Endothelial cell (in vitro differentiated cells): ENCODE measurements around the gene DCTN2. TPM values are rescaled to one million over a fixed set of nuclear protein-coding genes. Genes with fewer than 3 reads are reported as not detected.
"Not testable (repeated sequence)": the region's sequence is repeated elsewhere in the genome, so short reads cannot be mapped to it uniquely, and the experiment has no call there.

Experiments used
- DNase-seq: peaks from one replicate; pipeline ENCODE4 v3.0.0; 2021; ENCODE audit warnings: low spot score
- H3K27ac Mint-ChIP-seq: one replicate; pipeline ENCODE4 v1.8.0; 2021; ENCODE audit warnings: mixed read lengths, inconsistent platforms; ENCODE audit not compliant: unreplicated experiment
- H3K27me3 Mint-ChIP-seq: one replicate; pipeline ENCODE4 v1.8.0; 2021; ENCODE audit warnings: mild to moderate bottlenecking, moderate library complexity, mixed read lengths, inconsistent platforms; ENCODE audit not compliant: unreplicated experiment
- H3K36me3 Mint-ChIP-seq: one replicate; pipeline ENCODE4 v1.8.0; 2021; ENCODE audit warnings: mild to moderate bottlenecking, low read depth, mixed read lengths, inconsistent platforms; ENCODE audit not compliant: unreplicated experiment
- H3K4me1 Mint-ChIP-seq: one replicate; pipeline ENCODE4 v1.8.0; 2021; ENCODE audit warnings: mild to moderate bottlenecking, mixed read lengths, inconsistent platforms; ENCODE audit not compliant: unreplicated experiment
- H3K4me3 Mint-ChIP-seq: one replicate; pipeline ENCODE4 v1.8.0; 2021; ENCODE audit warnings: mild to moderate bottlenecking, mixed read lengths, inconsistent platforms; ENCODE audit not compliant: unreplicated experiment
- H3K9me3 Mint-ChIP-seq: one replicate; pipeline ENCODE4 v1.8.0; 2021; ENCODE audit warnings: mixed read lengths, inconsistent platforms; ENCODE audit not compliant: unreplicated experiment
- total RNA-seq: library from RNA; stranded (reverse); fragmentation: NEBNext Ultra II Directional; extraction: Animal tissue kit (Norgen Biotek cat#: 25700); gene quantifications from one replicate; pipeline ENCODE4 v1.2.1, GENCODE V29; 2021; ENCODE audit not compliant: unreplicated experiment
- TF ChIP-seq, protein P1 (sequence below): fragments of 200-600 bp; sonication (generic); IDR thresholded peaks from one replicate; pipeline ENCODE4 v1.5.0; 2021; ENCODE audit warnings: antibody characterized with exemption; ENCODE audit not compliant: unreplicated experiment

The DCTN2 gene
- total RNA-seq, 1 donor from 2014 or later: 195 TPM

DNA sequence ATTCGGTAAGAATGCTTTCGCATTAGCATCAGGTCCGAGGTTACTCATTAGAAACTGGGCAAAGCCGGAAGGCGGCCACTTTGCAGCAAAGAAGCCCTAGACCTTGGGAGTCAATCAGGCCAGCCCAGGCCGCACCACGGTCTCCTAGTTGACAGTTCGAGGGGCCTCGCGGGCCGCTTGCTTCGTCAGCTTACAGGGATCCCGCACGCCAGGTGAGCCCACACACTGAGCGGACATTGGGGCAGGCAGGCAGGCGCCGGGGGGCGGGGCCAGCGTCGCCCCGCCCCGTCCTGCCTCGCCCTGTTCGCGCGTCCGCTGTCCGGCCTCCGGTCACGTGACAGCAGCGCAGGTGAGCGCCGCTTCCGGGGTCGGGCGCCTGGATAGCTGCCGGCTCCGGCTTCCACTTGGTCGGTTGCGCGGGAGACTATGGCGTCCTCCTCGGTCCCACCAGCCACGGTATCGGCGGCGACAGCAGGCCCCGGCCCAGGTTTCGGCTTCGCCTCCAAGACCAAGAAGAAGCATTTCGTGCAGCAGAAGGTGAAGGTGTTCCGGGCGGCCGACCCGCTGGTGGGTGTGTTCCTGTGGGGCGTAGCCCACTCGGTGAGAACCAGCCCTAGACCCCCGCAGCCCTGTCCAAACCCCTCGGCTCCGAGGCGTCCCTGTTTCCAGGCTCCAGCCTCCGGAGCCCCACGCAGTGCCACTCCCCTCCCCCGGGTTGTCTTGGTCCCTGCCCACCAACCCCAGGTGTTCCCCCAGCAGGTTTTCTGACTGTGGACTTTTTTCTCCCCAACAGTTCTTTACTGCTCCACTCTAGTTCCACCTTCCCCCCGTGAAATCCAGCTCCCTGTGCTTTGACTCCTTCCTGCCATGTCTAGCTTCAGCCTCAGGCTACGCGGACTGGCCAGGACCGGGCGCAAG, 44.1 kb upstream of the DCTN2 start, which contains the start of gene PIP4K2C:
TSS of gene PIP4K2C (plus strand) at position 329 of the 918 bp plus-strand sequence. CDS start at position 427, 98 bp downstream.
- peaks cover 18% of the 10 kb centered on the region for H3K4me1 Mint-ChIP-seq
- TF ChIP-seq, protein P1, sequence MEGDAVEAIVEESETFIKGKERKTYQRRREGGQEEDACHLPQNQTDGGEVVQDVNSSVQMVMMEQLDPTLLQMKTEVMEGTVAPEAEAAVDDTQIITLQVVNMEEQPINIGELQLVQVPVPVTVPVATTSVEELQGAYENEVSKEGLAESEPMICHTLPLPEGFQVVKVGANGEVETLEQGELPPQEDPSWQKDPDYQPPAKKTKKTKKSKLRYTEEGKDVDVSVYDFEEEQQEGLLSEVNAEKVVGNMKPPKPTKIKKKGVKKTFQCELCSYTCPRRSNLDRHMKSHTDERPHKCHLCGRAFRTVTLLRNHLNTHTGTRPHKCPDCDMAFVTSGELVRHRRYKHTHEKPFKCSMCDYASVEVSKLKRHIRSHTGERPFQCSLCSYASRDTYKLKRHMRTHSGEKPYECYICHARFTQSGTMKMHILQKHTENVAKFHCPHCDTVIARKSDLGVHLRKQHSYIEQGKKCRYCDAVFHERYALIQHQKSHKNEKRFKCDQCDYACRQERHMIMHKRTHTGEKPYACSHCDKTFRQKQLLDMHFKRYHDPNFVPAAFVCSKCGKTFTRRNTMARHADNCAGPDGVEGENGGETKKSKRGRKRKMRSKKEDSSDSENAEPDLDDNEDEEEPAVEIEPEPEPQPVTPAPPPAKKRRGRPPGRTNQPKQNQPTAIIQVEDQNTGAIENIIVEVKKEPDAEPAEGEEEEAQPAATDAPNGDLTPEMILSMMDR: no peak
- H3K36me3 Mint-ChIP-seq: peaks cover 9% of the 10 kb centered on the region
- H3K27me3 Mint-ChIP-seq: peaks cover 11% of the 10 kb centered on the region
- no peaks in the 10 kb centered on the region for H3K9me3 Mint-ChIP-seq
- H3K27ac Mint-ChIP-seq: peak within 1 kb of the TSS; percentile 85
- peak; percentile 58 for DNase-seq
- H3K4me3 Mint-ChIP-seq: peak within 1 kb of the TSS; percentile 95

DNA sequence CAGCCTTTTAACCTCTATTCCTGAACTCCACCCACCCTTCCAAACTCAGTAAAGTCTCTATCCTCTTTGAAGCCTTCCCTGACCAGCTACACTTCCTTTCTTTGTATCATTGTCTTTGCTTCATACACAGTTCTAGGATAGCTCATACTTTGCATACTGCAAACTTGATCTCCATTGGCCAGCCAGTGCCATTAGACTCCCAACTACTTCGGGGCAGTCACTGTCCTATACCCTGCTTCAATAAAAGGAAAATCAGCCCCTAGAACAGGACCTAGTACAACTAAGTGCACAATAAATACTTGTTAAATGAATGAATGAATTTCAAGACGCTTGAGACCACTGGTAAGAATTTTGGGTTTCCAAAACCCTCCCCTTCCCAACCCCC, 43.5 kb upstream of the DCTN2 start:
- Mint-ChIP-seq H3K4me3 (peak overlapping the region; percentile 95), H3K4me1 (peaks cover 18% of the 10 kb centered on the region), H3K9me3 (no peaks in the 10 kb centered on the region), H3K36me3 (peaks cover 5% of the 10 kb centered on the region), H3K27ac (peak overlapping the region; percentile 85), H3K27me3 (peaks cover 11% of the 10 kb centered on the region)
- no peak for DNase-seq
- TF ChIP-seq, protein P1: no peak

DNA sequence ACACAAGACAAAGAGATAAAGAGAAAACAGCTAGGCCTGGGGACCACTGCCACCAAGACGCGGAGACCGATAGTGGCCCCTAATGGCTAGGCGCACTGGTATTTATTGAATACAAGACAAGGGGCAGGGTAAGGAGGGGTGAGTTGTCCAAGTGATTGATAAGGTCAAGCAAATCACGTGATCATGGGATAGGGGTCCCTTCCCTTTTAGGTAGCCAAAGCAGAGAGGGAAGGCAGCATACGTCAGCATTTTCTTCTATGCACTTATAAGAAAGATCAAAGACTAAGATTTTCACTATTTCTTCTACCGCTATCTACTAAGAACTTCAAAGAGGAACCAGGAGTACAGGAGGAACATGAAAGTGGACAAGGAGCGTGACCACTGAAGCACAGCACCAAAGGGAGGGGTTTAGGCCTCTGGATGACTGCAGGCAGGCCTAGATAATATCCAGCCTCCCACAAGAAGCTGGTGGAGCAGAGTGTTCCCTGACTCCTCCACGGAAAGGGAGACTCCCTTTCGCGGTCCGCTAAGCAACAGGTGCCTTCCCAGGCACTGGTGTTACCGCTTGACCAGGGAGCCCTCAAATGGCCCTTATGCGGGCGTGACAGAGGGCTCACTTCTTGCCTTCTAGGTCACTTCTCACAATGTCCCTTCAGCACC, 42.1 kb upstream of the DCTN2 start:
- H3K27ac Mint-ChIP-seq, DNase-seq, H3K36me3 Mint-ChIP-seq, H3K9me3 Mint-ChIP-seq, H3K4me3 Mint-ChIP-seq: not testable (repeated sequence)
- peaks cover 18% of the 10 kb centered on the region for H3K4me1 Mint-ChIP-seq
- peaks cover 11% of the 10 kb centered on the region for H3K27me3 Mint-ChIP-seq

DNA sequence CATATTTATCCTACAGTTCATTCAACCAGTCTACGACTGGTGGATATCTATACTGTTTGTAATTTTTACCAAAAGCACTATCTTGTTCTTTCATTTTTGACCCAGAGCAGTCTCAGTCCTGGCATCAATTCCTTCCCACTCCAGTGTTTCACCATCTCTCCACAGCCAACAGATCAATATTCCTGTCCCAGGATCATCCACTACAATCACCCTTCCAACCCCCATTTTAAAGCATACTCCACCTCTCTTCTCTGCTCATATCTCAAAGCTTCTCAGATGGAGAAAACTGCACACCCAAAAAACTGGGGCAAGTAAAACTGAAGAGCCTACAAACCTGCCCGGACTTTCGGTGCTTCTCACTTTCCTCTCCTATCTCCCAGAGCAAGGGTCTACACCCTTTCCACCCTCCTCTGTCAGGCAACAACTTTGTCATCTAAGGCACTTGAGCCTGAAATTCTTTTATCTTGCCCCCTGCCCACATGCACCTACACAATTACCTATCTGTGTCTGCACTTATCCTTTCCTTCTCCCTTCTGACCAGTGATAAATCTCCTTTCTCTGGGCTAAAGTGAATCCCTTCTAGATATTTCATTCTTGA, 39.9 kb upstream of the DCTN2 start:
- no peaks in the 10 kb centered on the region for H3K9me3 Mint-ChIP-seq
- H3K27ac Mint-ChIP-seq: no peak overlapping the region
- H3K4me1 Mint-ChIP-seq: peaks cover 17% of the 10 kb centered on the region
- H3K36me3 Mint-ChIP-seq: peaks cover 5% of the 10 kb centered on the region
- peaks cover 7% of the 10 kb centered on the region for H3K27me3 Mint-ChIP-seq
- TF ChIP-seq, protein P1: no peak
- no peak overlapping the region for H3K4me3 Mint-ChIP-seq
- no peak for DNase-seq

DNA sequence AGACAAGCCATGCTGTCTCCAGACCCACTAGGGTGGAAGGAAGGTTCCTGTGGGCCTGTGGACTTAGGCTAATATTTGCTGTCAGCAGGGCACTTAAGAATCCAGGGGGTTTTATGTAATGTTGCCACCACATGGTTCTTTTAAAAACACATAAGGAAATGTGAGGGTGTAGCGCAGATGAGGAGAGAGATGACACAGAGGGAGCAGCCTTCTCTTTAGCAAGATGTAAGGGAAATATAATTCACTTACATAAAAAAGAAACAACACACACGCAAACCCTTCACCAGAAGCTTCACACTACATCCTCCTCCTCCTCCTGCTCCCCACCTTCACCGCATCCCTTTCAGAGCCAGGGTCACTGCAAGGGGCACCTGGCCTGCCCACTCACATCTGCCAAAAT, 39.1 kb upstream of the DCTN2 start:
- no peak for DNase-seq
- TF ChIP-seq, protein P1: no peak
- Mint-ChIP-seq H3K4me1 (peaks cover 12% of the 10 kb centered on the region), H3K4me3 (no peak overlapping the region), H3K27ac (no peak overlapping the region), H3K36me3 (peaks cover 5% of the 10 kb centered on the region), H3K9me3 (no peaks in the 10 kb centered on the region), H3K27me3 (peaks cover 5% of the 10 kb centered on the region)
